H1 (cell line): Measurements from ENCODE around the gene FAM200B. TPM values are rescaled to one million over a fixed set of nuclear protein-coding genes. Genes with fewer than 3 reads are reported as not detected.

ENCODE experiments used
- CTCF ChIA-PET: fragments of 300-600 bp; sonication (Branson Sonifier 250); formaldehyde crosslinking; loops from one replicate; lab custom pipeline; 2021; ENCODE audit not compliant: partially characterized antibody; lab: Charles Lee
- POLR2A ChIA-PET: fragments of 300-600 bp; sonication (Branson Sonifier 250); formaldehyde crosslinking; loops from one replicate; lab custom pipeline; 2021; ENCODE audit warnings: inconsistent platforms; ENCODE audit not compliant: partially characterized antibody; lab: Charles Lee
- DNase-seq, 2 experiments: peaks; one replicate each; pipeline versions ENCODE4 v3.0.0 to v3.0.0-alpha.2; 2010 to 2022; ENCODE audit warnings: low spot score in 2 of 2, low read depth in 1 of 2, mixed read lengths in 1 of 2
- FAIRE-seq: peaks from 2 replicates; lab custom pipeline; 2011; peaks lifted over from hg19 to GRCh38; lab: Jason Lieb, UNC
- H2AFZ ChIP-seq: 2 replicates; pipeline ENCODE4 v1.8.1; 2012; ENCODE audit warnings: low read length, inconsistent platforms
- H2AK5ac ChIP-seq: 2 replicates; pipeline ENCODE4 v1.6.1; 2013; ENCODE audit warnings: low read depth, low read length
- H2BK120ac ChIP-seq: replicated peaks from 2 replicates; pipeline ENCODE3; 2013; ENCODE audit warnings: low read depth, low read length, inconsistent platforms
- H2BK12ac ChIP-seq: 2 replicates; pipeline ENCODE4 v1.6.1; 2013; ENCODE audit warnings: low read depth, low read length
- H2BK15ac ChIP-seq: 2 replicates; pipeline ENCODE4 v1.6.1; 2013; ENCODE audit warnings: low read length
- H2BK20ac ChIP-seq: 2 replicates; pipeline ENCODE4 v1.6.1; 2013; ENCODE audit warnings: low read length
- H2BK5ac ChIP-seq: 2 replicates; pipeline ENCODE4 v1.6.1; 2013; ENCODE audit warnings: low read depth, low read length
- H3K14ac ChIP-seq: 2 replicates; pipeline ENCODE4 v1.6.1; 2013; ENCODE audit warnings: inconsistent platforms; ENCODE audit not compliant: insufficient read length
- H3K18ac ChIP-seq: 2 replicates; pipeline ENCODE4 v1.6.1; 2013; ENCODE audit warnings: low read length; ENCODE audit errors: extremely low read depth
- H3K23ac ChIP-seq: 2 replicates; pipeline ENCODE4 v1.6.1; 2013; ENCODE audit warnings: inconsistent platforms; ENCODE audit not compliant: insufficient read length
- H3K23me2 ChIP-seq: 2 replicates; pipeline ENCODE4 v1.6.1; 2013; ENCODE audit warnings: low read depth, low read length
- H3K27ac ChIP-seq: 2 replicates; pipeline ENCODE4 v1.6.1; 2011; ENCODE audit warnings: low read depth, low read length, inconsistent platforms
- H3K27me3 ChIP-seq, 4 experiments: replicated peaks in 1 of 4; 1 replicate in 1 of 4; 2 replicates in 3 of 4; pipeline versions ENCODE4 v1.6.1 to v1.8.1; 2011 to 2013; ENCODE audit warnings: low read length in 3 of 4, mild to moderate bottlenecking in 3 of 4, inconsistent platforms in 2 of 4, mixed read lengths in 2 of 4, moderate library complexity in 1 of 4; ENCODE audit not compliant: control insufficient read depth in 3 of 4, insufficient read depth in 3 of 4; ENCODE audit errors: extremely low read depth in 1 of 4
- H3K36me3 ChIP-seq, 4 experiments: 2 replicates each; pipeline versions ENCODE4 v1.6.1 to v1.8.1; 2011 to 2013; ENCODE audit warnings: mild to moderate bottlenecking in 4 of 4, low read length in 3 of 4, moderate library complexity in 2 of 4, control low read depth in 1 of 4, inconsistent platforms in 1 of 4; ENCODE audit not compliant: insufficient read depth in 4 of 4, control insufficient read depth in 2 of 4
- H3K4ac ChIP-seq: replicated peaks from 2 replicates; pipeline ENCODE3; 2013; ENCODE audit warnings: low read length, low read depth, mixed read lengths, inconsistent platforms; ENCODE audit not compliant: insufficient read length
- H3K4me1 ChIP-seq, 4 experiments: replicated peaks in 1 of 4; 1 replicate in 1 of 4; 2 replicates in 3 of 4; pipeline versions ENCODE4 v1.6.1 to v1.8.1; 2011 to 2013; ENCODE audit warnings: low read length in 3 of 4, inconsistent platforms in 2 of 4, mixed read lengths in 1 of 4; ENCODE audit not compliant: insufficient read depth in 4 of 4, control insufficient read depth in 3 of 4
- H3K4me2 ChIP-seq, 2 experiments: 2 replicates each; pipeline versions ENCODE4 v1.6.1 to v1.8.1; 2011 to 2013; ENCODE audit warnings: low read depth in 2 of 2, low read length in 2 of 2, control low read depth in 1 of 2, inconsistent platforms in 1 of 2, mild to moderate bottlenecking in 1 of 2; ENCODE audit not compliant: insufficient read depth in 1 of 2
- H3K4me3 ChIP-seq, 4 experiments: fragments of 200-600, 300-600 bp in 1 of 4; sonication (generic), shearing (Covaris generic), sonication (Bioruptor Twin) in 1 of 4; 2 replicates each; pipeline versions ENCODE4 v1.5.1 to v1.8.1; 2011 to 2016; ENCODE audit warnings: low read length in 4 of 4, low read depth in 3 of 4, control low read depth in 2 of 4, inconsistent platforms in 2 of 4, mild to moderate bottlenecking in 2 of 4, mixed read lengths in 1 of 4, moderate library complexity in 1 of 4; ENCODE audit not compliant: insufficient read depth in 2 of 4; ENCODE audit errors: extremely low read depth in 1 of 4
- H3K56ac ChIP-seq: replicated peaks from 2 replicates; pipeline ENCODE3; 2013; ENCODE audit warnings: low read depth, mild to moderate bottlenecking, mixed read lengths, low read length, inconsistent platforms; ENCODE audit not compliant: insufficient read length
- H3K79me1 ChIP-seq: 2 replicates; pipeline ENCODE4 v1.6.1; 2013; ENCODE audit warnings: low read depth, low read length, control low read depth
- H3K79me2 ChIP-seq, 2 experiments: 2 replicates each; pipeline versions ENCODE4 v1.6.1 to v1.8.1; 2012 to 2013; ENCODE audit warnings: low read length in 2 of 2, mild to moderate bottlenecking in 2 of 2, inconsistent platforms in 1 of 2; ENCODE audit not compliant: insufficient read depth in 2 of 2, control insufficient read depth in 1 of 2
- H3K9ac ChIP-seq, 4 experiments: replicated peaks in 1 of 4; 1 replicate in 1 of 4; 2 replicates in 3 of 4; pipeline versions ENCODE4 v1.6.1 to v1.8.1; 2011 to 2013; ENCODE audit warnings: low read depth in 3 of 4, low read length in 3 of 4, control low read depth in 2 of 4, mild to moderate bottlenecking in 2 of 4, moderate library complexity in 2 of 4, inconsistent platforms in 1 of 4; ENCODE audit errors: extremely low read depth in 1 of 4
- H3K9me3 ChIP-seq, 2 experiments: 2 replicates each; pipeline versions ENCODE4 v1.6.1 to v1.8.1; 2012 to 2013; ENCODE audit warnings: mild to moderate bottlenecking in 2 of 2, moderate library complexity in 2 of 2, control low read depth in 1 of 2, inconsistent platforms in 1 of 2, low read depth in 1 of 2, low read length in 1 of 2, mixed read lengths in 1 of 2; ENCODE audit not compliant: insufficient read depth in 2 of 2
- H4K20me1 ChIP-seq, 2 experiments: replicated peaks in 1 of 2; 2 replicates each; pipeline versions ENCODE3 to v1.8.1; 2011 to 2013; ENCODE audit warnings: inconsistent platforms in 2 of 2, low read length in 2 of 2, mild to moderate bottlenecking in 1 of 2; ENCODE audit not compliant: insufficient read depth in 2 of 2, control insufficient read depth in 1 of 2
- H4K5ac ChIP-seq: 2 replicates; pipeline ENCODE4 v1.6.1; 2013; ENCODE audit warnings: low read length, low read depth, mixed read lengths, inconsistent platforms; ENCODE audit not compliant: insufficient read length
- H4K8ac ChIP-seq: 2 replicates; pipeline ENCODE4 v1.8.0; 2013; ENCODE audit warnings: mild to moderate bottlenecking, moderate library complexity, low read length, inconsistent platforms; ENCODE audit not compliant: insufficient read depth; ENCODE audit errors: extremely low read depth
- H4K91ac ChIP-seq: replicated peaks from 2 replicates; pipeline ENCODE3; 2013; ENCODE audit warnings: low read length, mixed read lengths, inconsistent platforms; ENCODE audit not compliant: insufficient read length
- NANOG ChIP-seq: IDR thresholded peaks from 2 replicates; pipeline ENCODE4 v1.6.1; 2011; ENCODE audit warnings: low read length, low read depth, mild to moderate bottlenecking, inconsistent platforms; ENCODE audit not compliant: insufficient read depth, poor library complexity, severe bottlenecking
- RAD21 ChIP-seq, 2 experiments: IDR thresholded peaks in 1 of 2; conservative IDR thresholded peaks in 1 of 2; 2 replicates each; pipeline ENCODE4 v1.6.1; 2011; ENCODE audit warnings: low read depth in 2 of 2, low read length in 2 of 2, improper control_type of control experiment in 1 of 2, inconsistent platforms in 1 of 2, mild to moderate bottlenecking in 1 of 2, moderate library complexity in 1 of 2
- WGBS, 2 experiments: shearing (Covaris generic) in 1 of 2; methylation state at CpG; one replicate each; pipeline versions ENCODE4 v1.1.6 to v1.1.7; 2013 to 2015; ENCODE audit warnings: low lambda C conversion rate in 2 of 2, mixed read lengths in 2 of 2, inconsistent platforms in 1 of 2, low coverage in 1 of 2, missing lambda C conversion rate in 1 of 2; ENCODE audit not compliant: insufficient replicate concordance in 2 of 2, insufficient coverage in 1 of 2, insufficient read length in 1 of 2; ENCODE audit errors: extremely low coverage in 1 of 2, missing lambda C conversion rate in 1 of 2; 5-methylcytosine and 5-hydroxymethylcytosine counted together
- polyA plus RNA-seq, 7 experiments: library from polyadenylated mRNA; depleted of rRNA in 3 of 7; stranded (reverse) in 5 of 7; unstranded in 2 of 7; fragments of >200 nt in 5 of 7; fragments of 200-250 nt in 2 of 7; gene quantifications; 1 replicate in 5 of 7; 2 replicates in 1 of 7; 4 replicates in 1 of 7; pipeline versions ENCODE4 v1.2.1 to v1.2.3, GENCODE V29; 2011 to 2013; ENCODE audit warnings: missing spikeins in 2 of 7, mixed read lengths in 2 of 7
- total RNA-seq: library from RNA; stranded (reverse); fragmentation: NEBNext Ultra II Directional; extraction: Animal tissue kit (Norgen Biotek cat#: 25700); gene quantifications from 2 replicates; pipeline ENCODE4 v1.2.1, GENCODE V29; 2021

The FAM200B gene
- total and polyA plus RNA-seq, 2 of the 8 experiments (the other 6 are each of a cell fraction or from before 2014, with no cell fraction given): 10.7 to 23.7 TPM

DNA sequence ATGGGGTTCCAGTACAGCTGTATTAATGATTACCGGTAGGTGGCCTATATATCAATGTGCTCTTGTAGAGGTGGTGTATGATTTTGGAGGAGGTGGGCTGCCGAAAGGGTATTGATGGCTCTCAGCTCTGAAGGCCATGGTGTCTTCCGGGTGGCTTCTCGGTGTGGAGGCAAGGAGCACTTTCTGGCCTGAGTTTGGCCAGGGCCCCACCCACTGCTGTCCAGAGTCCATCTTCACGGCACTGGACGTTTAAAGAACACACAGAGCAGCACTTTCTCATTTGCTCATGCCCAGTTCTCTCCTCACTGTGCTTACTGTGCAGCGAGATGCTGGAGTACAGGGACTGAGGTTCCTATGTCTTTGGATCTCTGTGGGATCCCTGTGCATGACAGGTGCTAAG is 37.3 kb downstream of the FAM200B start:
- Histone ChIP-seq H3K18ac (no peak overlapping the region), H3K56ac (no peak overlapping the region), H3K9me3 (no peaks in the 10 kb centered on the region), H2BK5ac (no peak overlapping the region), H2BK12ac (no peak overlapping the region), H3K14ac (no peak overlapping the region), H2BK15ac (no peak overlapping the region), H2BK120ac (no peak overlapping the region), H4K8ac (no peak overlapping the region), H3K4me3 (no peak overlapping the region), H3K4me2 (no peak overlapping the region), H4K5ac (no peak overlapping the region), H4K20me1 (no peaks in the 10 kb centered on the region), H2AFZ (no peak overlapping the region), H3K27me3 (peaks cover 0 to 1% (median 0%) of the 10 kb centered on the region in 4 experiments; a peak in 1 of 7 replicates), H3K79me1 (no peaks in the 10 kb centered on the region), H3K4ac (no peak overlapping the region), H3K27ac (no peak overlapping the region), H3K79me2 (no peaks in the 10 kb centered on the region), H3K4me1 (no peaks in the 10 kb centered on the region), H2BK20ac (no peak overlapping the region), H3K23me2 (no peaks in the 10 kb centered on the region), H4K91ac (no peak overlapping the region), H3K23ac (no peak overlapping the region), H3K9ac (no peak overlapping the region), H3K36me3 (no peaks in the 10 kb centered on the region), H2AK5ac (no peak overlapping the region)
- WGBS, 2 experiments: 86% methylated on average over 7 of the region's 7 CpGs; no CpG with 5 or more reads in 1 of the 2 experiments
- ChIA-PET POLR2A (no interaction called here), CTCF (interaction anchor here (0.9 kb wide), 2 partner anchors 87 to 237 kb away, joined by 3 read pairs; no protein-coding TSS in a partner anchor)
- FAIRE-seq (no peak), DNase-seq (no peak)
- TF ChIP-seq NANOG (no peak), RAD21 (IDR thresholded peaks at IDR 0.05 in 1 of 2, conservative IDR thresholded peaks at IDR 0.05 in 1 of 2; ENCODE audit: low read depth in 2 of 2, low read length in 2 of 2) (no peak)
